ENCODE results near the gene IL12RB1. TPM values are rescaled to one million over a fixed set of nuclear protein-coding genes. Genes with fewer than 3 reads are reported as not detected.

IL12RB1 gene
- total and polyA plus RNA-seq, 2 experiments from 2014 or later = not detected

- Histone ChIP-seq H3K36me3 (replicated peaks; ENCODE audit: insufficient read depth, low read depth) (no peaks in the 10 kb centered on the region), H3K27ac (peak overlapping the region; percentile 96), H3K4me3 (peak overlapping the region; percentile 87), H2AFZ (peak overlapping the region; percentile 66), H3K4me1 (ENCODE audit: insufficient read depth) (peaks cover 16% of the 10 kb centered on the region), H3K9me3 (ENCODE audit: low read depth) (no peaks in the 10 kb centered on the region), H3K4me2 (peak overlapping the region; percentile 98), H4K20me1 (ENCODE audit: insufficient read depth, poor library complexity, severe bottlenecking) (no peaks in the 10 kb centered on the region), H3K79me2 (peaks cover 3% of the 10 kb centered on the region), H3K27me3 (no peaks in the 10 kb centered on the region), H3K9me2 (replicated peaks; ENCODE audit: insufficient read depth) (no peaks in the 10 kb centered on the region)
- DNase-seq (ENCODE audit: low spot score) = no peak
- no peak for TF ChIP-seq EZH2phosphoT487 (IDR thresholded peaks at IDR 0.05; ENCODE audit: low read depth, severe bottlenecking, unreplicated experiment)
- no peak for TF ChIP-seq CTCF (IDR thresholded peaks at IDR 0.05; ENCODE audit: poor library complexity)
- TF ChIP-seq EZH2 (IDR thresholded peaks at IDR 0.05; ENCODE audit: borderline replicate concordance) = no peak
- 43% methylated on average over 22 of the region's 22 CpGs for WGBS (ENCODE audit: low lambda C conversion rate, missing lambda C conversion rate)
These were observed 24.0 kb upstream of the IL12RB1 start for GRCh38 chr19:18110609-18111232.

GRCh38 chr19:18109733-18110608, 23.2 kb upstream of the IL12RB1 start:
- H3K9me2 ChIP-seq (replicated peaks; ENCODE audit: insufficient read depth) = no peaks in the 10 kb centered on the region
- H4K20me1 ChIP-seq (ENCODE audit: insufficient read depth, poor library complexity, severe bottlenecking) = no peaks in the 10 kb centered on the region
- peak; percentile 81 for DNase-seq (ENCODE audit: low spot score)
- peak overlapping the region; percentile 87 for H3K4me3 ChIP-seq
- H3K4me2 ChIP-seq = peak overlapping the region; percentile 98
- H3K4me1 ChIP-seq (ENCODE audit: insufficient read depth) = peaks cover 16% of the 10 kb centered on the region
- 2% methylated on average over 51 of the region's 92 CpGs for WGBS (ENCODE audit: low lambda C conversion rate, missing lambda C conversion rate)
- no peak for TF ChIP-seq CTCF (IDR thresholded peaks at IDR 0.05; ENCODE audit: poor library complexity)
- TF ChIP-seq EZH2 (IDR thresholded peaks at IDR 0.05; ENCODE audit: borderline replicate concordance) = no peak
- no peak for TF ChIP-seq EZH2phosphoT487 (IDR thresholded peaks at IDR 0.05; ENCODE audit: low read depth, severe bottlenecking, unreplicated experiment)
- no peaks in the 10 kb centered on the region for H3K36me3 ChIP-seq (replicated peaks; ENCODE audit: insufficient read depth, low read depth)
- H3K27ac ChIP-seq = peak overlapping the region; percentile 96
- H3K9me3 ChIP-seq (ENCODE audit: low read depth) = no peaks in the 10 kb centered on the region
- peak overlapping the region; percentile 66 for H2AFZ ChIP-seq
- peaks cover 3% of the 10 kb centered on the region for H3K79me2 ChIP-seq
- H3K27me3 ChIP-seq = no peaks in the 10 kb centered on the region

GRCh38 chr19:18109341-18109732, 22.6 kb upstream of the IL12RB1 start:
- Histone ChIP-seq H2AFZ (peak overlapping the region; percentile 66), H3K9me3 (ENCODE audit: low read depth) (no peaks in the 10 kb centered on the region), H3K79me2 (peaks cover 3% of the 10 kb centered on the region), H3K4me1 (ENCODE audit: insufficient read depth) (peaks cover 16% of the 10 kb centered on the region), H3K4me2 (peak overlapping the region; percentile 98), H3K27ac (peak overlapping the region; percentile 96), H4K20me1 (ENCODE audit: insufficient read depth, poor library complexity, severe bottlenecking) (no peaks in the 10 kb centered on the region), H3K36me3 (replicated peaks; ENCODE audit: insufficient read depth, low read depth) (no peaks in the 10 kb centered on the region), H3K9me2 (replicated peaks; ENCODE audit: insufficient read depth) (no peaks in the 10 kb centered on the region), H3K27me3 (no peaks in the 10 kb centered on the region), H3K4me3 (peak overlapping the region; percentile 87)
- TF ChIP-seq EZH2 (IDR thresholded peaks at IDR 0.05; ENCODE audit: borderline replicate concordance) (no peak), EZH2phosphoT487 (IDR thresholded peaks at IDR 0.05; ENCODE audit: low read depth, severe bottlenecking, unreplicated experiment) (no peak), CTCF (IDR thresholded peaks at IDR 0.05; ENCODE audit: poor library complexity) (no peak)
- 55% methylated on average over 9 of the region's 12 CpGs for WGBS (ENCODE audit: low lambda C conversion rate, missing lambda C conversion rate)
- DNase-seq (ENCODE audit: low spot score) = peak; percentile 58

Data from hepatocyte (in vitro differentiated cells).